Fibroblast of lung (primary cell): ENCODE results near the gene MATN3.

Experiments used
- CTCF ChIP-seq, 2 donors: IDR thresholded peaks in 1 of 2; conservative IDR thresholded peaks in 1 of 2; 1 replicate in 1 of 2; 2 replicates in 1 of 2; pipeline ENCODE4 v1.5.1; 2011 to 2012; ENCODE audit warnings: low read length in 2 of 2, control low read depth in 1 of 2, inconsistent platforms in 1 of 2, low read depth in 1 of 2, mild to moderate bottlenecking in 1 of 2
- EZH2 ChIP-seq: IDR thresholded peaks from 2 replicates; pipeline ENCODE4 v1.5.1; 2012; ENCODE audit warnings: low read length, control low read depth, mild to moderate bottlenecking; ENCODE audit errors: missing control alignments

GRCh38 chr2:19973466-19973865, 39.0 kb downstream of the MATN3 start:
- TF ChIP-seq CTCF (conservative IDR thresholded peaks at IDR 0.05 in 1 of 2, IDR thresholded peaks at IDR 0.05 in 1 of 2; ENCODE audit: low read depth in 1 of 2, low read length in 2 of 2) (no peak), EZH2 (no peak)
